HCT116 (cell line): ENCODE measurements around the gene HBG1. TPM values are rescaled to one million over a fixed set of nuclear protein-coding genes. Genes with fewer than 3 reads are reported as not detected.

Experiments
- ATAC-seq: fragments of 200-7000 bp; cut with Tn5 transposase; 2 replicates; pipeline ENCODE4 v1.9.1; 2020; ENCODE audit warnings: mild to moderate bottlenecking, moderate library complexity
- BruUV-seq: library from RNA; stranded (reverse); fragments of 400-500 nt; replicated peaks from 2 replicates; lab custom pipeline; 2021; lab: Mats Ljungman, UMichigan
- CTCF ChIA-PET: fragments of 300-600 bp; sonication (Branson Sonifier 250); formaldehyde crosslinking; loops from one replicate; lab custom pipeline; 2021; ENCODE audit warnings: antibody characterized with exemption; lab: Charles Lee
- POLR2A ChIA-PET: fragments of 300-600, 350-600 bp; sonication (Branson Sonifier 250); formaldehyde crosslinking; loops from one replicate; lab custom pipeline; 2021; ENCODE audit warnings: antibody characterized with exemption; lab: Charles Lee
- RAD21 ChIA-PET, 2 experiments: fragments of 300-600 bp; sonication (Branson Sonifier 250); formaldehyde crosslinking; loops; one replicate each; lab custom pipeline; 2023; ENCODE audit warnings: low total read pairs in 2 of 2; ENCODE audit not compliant: uncharacterized antibody in 2 of 2, unreplicated experiment in 2 of 2, low non-redundant PET in 1 of 2; lab: Charles Lee
- DNase-seq: peaks from one replicate; pipeline ENCODE4 v3.0.0-alpha.2; 2010; ENCODE audit warnings: low read depth, low spot score
- H2AFZ ChIP-seq: fragments of 200-600 bp; shearing (Covaris generic), sonication (generic); 2 replicates; pipeline ENCODE4 v1.6.1; 2017; ENCODE audit warnings: low read depth, mixed run types, mixed read lengths, antibody characterized with exemption, low read length; ENCODE audit not compliant: poor library complexity, severe bottlenecking
- H3K27ac ChIP-seq: 2 replicates; pipeline ENCODE4 v1.5.1; 2012; ENCODE audit warnings: low read depth, low read length
- H3K27me3 ChIP-seq: fragments of 200-600 bp; sonication (generic); 2 replicates; pipeline ENCODE4 v1.6.1; 2016; ENCODE audit warnings: mixed run types, low read length, mixed read lengths; ENCODE audit not compliant: insufficient read depth
- H3K36me3 ChIP-seq, 2 experiments: fragments of 200-500 bp in 1 of 2; fragments of 200-600 bp in 1 of 2; sonication (Bioruptor generic) in 1 of 2; sonication (generic) in 1 of 2; 2 replicates each; pipeline versions ENCODE4 v1.5.1 to v1.6.1; 2014 to 2016; ENCODE audit warnings: low read length in 2 of 2, inconsistent platforms in 1 of 2, mixed read lengths in 1 of 2, mixed run types in 1 of 2; ENCODE audit not compliant: insufficient read depth in 2 of 2, control insufficient read depth in 1 of 2
- H3K4me1 ChIP-seq, 2 experiments: fragments of 200-600 bp in 1 of 2; sonication (generic) in 1 of 2; 2 replicates each; pipeline versions ENCODE4 v1.5.1 to v1.6.1; 2012 to 2017; ENCODE audit warnings: low read length in 2 of 2, inconsistent platforms in 1 of 2, mild to moderate bottlenecking in 1 of 2, mixed read lengths in 1 of 2, mixed run types in 1 of 2, moderate library complexity in 1 of 2; ENCODE audit not compliant: insufficient read depth in 2 of 2, control insufficient read depth in 1 of 2
- H3K4me2 ChIP-seq: fragments of 200-600 bp; sonication (generic); 2 replicates; pipeline ENCODE4 v1.6.1; 2017; ENCODE audit warnings: mixed run types, low read length, mixed read lengths
- H3K4me3 ChIP-seq, 2 experiments: fragments of 200-600 bp in 1 of 2; sonication (generic) in 1 of 2; replicated peaks in 1 of 2; 2 replicates each; pipeline ENCODE4 v1.5.1; 2011 to 2016; ENCODE audit warnings: low read length in 2 of 2, control low read depth in 1 of 2, low read depth in 1 of 2, mild to moderate bottlenecking in 1 of 2, mixed read lengths in 1 of 2, mixed run types in 1 of 2
- H3K79me2 ChIP-seq: fragments of 200-600 bp; sonication (generic); 2 replicates; pipeline ENCODE4 v1.6.1; 2017; ENCODE audit warnings: mild to moderate bottlenecking, mixed run types, low read length, moderate library complexity, mixed read lengths; ENCODE audit not compliant: insufficient read depth
- H3K9ac ChIP-seq: fragments of 200-600 bp; sonication (generic); 2 replicates; pipeline ENCODE4 v1.6.1; 2016; ENCODE audit warnings: low read length, mixed read lengths
- H3K9me2 ChIP-seq: fragments of 200-600 bp; sonication (generic), shearing (Covaris generic); 2 replicates; pipeline ENCODE4 v1.6.1; 2017; ENCODE audit warnings: mixed run types, mild to moderate bottlenecking, moderate library complexity; ENCODE audit not compliant: insufficient read depth
- H3K9me3 ChIP-seq, 2 experiments: fragments of 200-500 bp in 1 of 2; fragments of 200-600 bp in 1 of 2; sonication (Bioruptor generic) in 1 of 2; sonication (generic) in 1 of 2; 2 replicates each; pipeline ENCODE4 v1.6.1; 2014 to 2017; ENCODE audit warnings: low read length in 2 of 2, mixed read lengths in 2 of 2, inconsistent platforms in 1 of 2, low read depth in 1 of 2, mild to moderate bottlenecking in 1 of 2, mixed run types in 1 of 2, moderate library complexity in 1 of 2; ENCODE audit not compliant: control insufficient read depth in 1 of 2, insufficient read depth in 1 of 2
- H4K20me1 ChIP-seq: fragments of 200-600 bp; sonication (generic), shearing (Covaris generic); 2 replicates; pipeline ENCODE4 v1.6.1; 2017; ENCODE audit warnings: mixed run types, mild to moderate bottlenecking, moderate library complexity; ENCODE audit not compliant: insufficient read depth
- ATF3 ChIP-seq: IDR thresholded peaks from 2 replicates; pipeline ENCODE4 v1.6.1; 2012
- CTCF ChIP-seq, 3 experiments: fragments of 200-600 bp in 1 of 3; sonication (generic) in 1 of 3; IDR thresholded peaks in 2 of 3; conservative IDR thresholded peaks in 1 of 3; 2 replicates each; pipeline ENCODE4 v1.5.1; 2012 to 2017; ENCODE audit warnings: low read depth in 2 of 3, low read length in 2 of 3, antibody characterized with exemption in 1 of 3, borderline replicate concordance in 1 of 3, control low read depth in 1 of 3, mild to moderate bottlenecking in 1 of 3, mixed read lengths in 1 of 3, mixed run types in 1 of 3, moderate library complexity in 1 of 3; ENCODE audit not compliant: insufficient read depth in 1 of 3
- EGR1 ChIP-seq: IDR thresholded peaks from 2 replicates; pipeline ENCODE4 v1.6.1; 2012; ENCODE audit warnings: low read depth
- ELF1 ChIP-seq: IDR thresholded peaks from 2 replicates; pipeline ENCODE4 v1.6.1; 2012; ENCODE audit warnings: low read depth, borderline replicate concordance
- EZH2phosphoT487 ChIP-seq: fragments of 200-600 bp; IDR thresholded peaks from 2 replicates; pipeline ENCODE4 v1.6.1; 2018; ENCODE audit warnings: antibody characterized with exemption, borderline replicate concordance
- FOSL1 ChIP-seq: IDR thresholded peaks from 2 replicates; pipeline ENCODE4 v1.6.1; 2012; ENCODE audit warnings: low read depth
- JUND ChIP-seq: IDR thresholded peaks from 2 replicates; pipeline ENCODE4 v1.6.1; 2012
- MAX ChIP-seq: IDR thresholded peaks from 2 replicates; pipeline ENCODE4 v1.6.1; 2012
- POLR2A ChIP-seq: IDR thresholded peaks from 2 replicates; pipeline ENCODE4 v1.7.0; 2011; ENCODE audit warnings: borderline replicate concordance; ENCODE audit not compliant: insufficient read depth, insufficient read length; ENCODE audit errors: extremely low read depth
- POLR2AphosphoS5 ChIP-seq: IDR thresholded peaks from 2 replicates; pipeline ENCODE4 v1.6.1; 2011; ENCODE audit warnings: mild to moderate bottlenecking, low read depth, low read length, moderate library complexity
- RAD21 ChIP-seq: IDR thresholded peaks from 2 replicates; pipeline ENCODE4 v1.6.1; 2012; ENCODE audit warnings: low read depth, mild to moderate bottlenecking
- REST ChIP-seq: IDR thresholded peaks from 2 replicates; pipeline ENCODE4 v1.6.1; 2012; ENCODE audit warnings: low read depth
- SIN3A ChIP-seq: IDR thresholded peaks from 2 replicates; pipeline ENCODE4 v1.6.1; 2012; ENCODE audit warnings: low read depth
- SP1 ChIP-seq: IDR thresholded peaks from 2 replicates; pipeline ENCODE4 v1.6.1; 2012; ENCODE audit warnings: low read depth
- SRF ChIP-seq: IDR thresholded peaks from 2 replicates; pipeline ENCODE4 v1.6.1; 2012; ENCODE audit warnings: low read depth
- YY1 ChIP-seq: IDR thresholded peaks from 2 replicates; pipeline ENCODE4 v1.6.1; 2011; ENCODE audit warnings: low read length, low read depth, moderate library complexity, mild to moderate bottlenecking; ENCODE audit not compliant: insufficient replicate concordance; ENCODE audit errors: extremely low read depth
- ZNF274 ChIP-seq: fragments of 200-500 bp; sonication (Bioruptor generic); IDR thresholded peaks from 2 replicates; pipeline ENCODE4 v1.6.1; 2014; ENCODE audit warnings: mild to moderate bottlenecking, low read depth, low read length, inconsistent platforms
- intact Hi-C: fragments of 100-400 bp; cut with micrococcal nuclease; formaldehyde crosslinking; loops from 2 replicates; pipeline ENCODE4 v1.10.0; 2022
- total RNA-seq: library from RNA; stranded (reverse); gene quantifications from one replicate; pipeline ENCODE4 v1.2.1, GENCODE V29; 2021; ENCODE audit not compliant: unreplicated experiment

The HBG1 gene
- total RNA-seq, 1 experiment from 2014 or later: 3.6 TPM

- no peak for ATAC-seq
- RAD21 ChIA-PET: no interaction called here
- Histone ChIP-seq H3K4me1 (no peaks in the 10 kb centered on the region), H4K20me1 (no peaks in the 10 kb centered on the region), H3K4me3 (no peak overlapping the region), H3K36me3 (no peaks in the 10 kb centered on the region), H3K79me2 (no peaks in the 10 kb centered on the region), H3K9ac (no peak overlapping the region), H3K27ac (no peak overlapping the region), H2AFZ (no peak overlapping the region), H3K9me3 (no peaks in the 10 kb centered on the region), H3K27me3 (peaks cover 59% of the 10 kb centered on the region), H3K4me2 (no peak overlapping the region), H3K9me2 (no peaks in the 10 kb centered on the region)
- no peak for TF ChIP-seq SIN3A
- TF ChIP-seq RAD21: no peak
- TF ChIP-seq JUND: no peak
- TF ChIP-seq SP1: no peak
- no peak for TF ChIP-seq ZNF274
- no peak for TF ChIP-seq EZH2phosphoT487
- TF ChIP-seq POLR2A: no peak
- no peak for TF ChIP-seq FOSL1
- TF ChIP-seq SRF: no peak
- TF ChIP-seq ATF3: no peak
- TF ChIP-seq REST: no peak
- TF ChIP-seq EGR1: no peak
- no peak for TF ChIP-seq POLR2AphosphoS5
- TF ChIP-seq ELF1: no peak
- TF ChIP-seq YY1: no peak
- no peak for TF ChIP-seq MAX
- TF ChIP-seq CTCF (IDR thresholded peaks at IDR 0.05 in 2 of 3, conservative IDR thresholded peaks at IDR 0.05 in 1 of 3; ENCODE audit: borderline replicate concordance in 1 of 3, insufficient read depth in 1 of 3, low read depth in 2 of 3, low read length in 2 of 3): no peak
- DNase-seq: no peak
- CTCF ChIA-PET: no interaction called here
- POLR2A ChIA-PET: no interaction called here
- BruUV-seq: no TSS peak
- intact Hi-C loops: no loop called here
Measured at GRCh38 chr11:5237420-5237819, 12.2 kb downstream of the HBG1 start.
